HEK293T (cell line): Measurements from ENCODE around the gene SUB1.

Source experiments
- CTCF ChIA-PET: fragments of 350-600 bp; formaldehyde crosslinking; extraction: SDS; loops from one replicate; lab custom pipeline; 2021; ENCODE audit warnings: antibody characterized with exemption, inconsistent platforms; lab: Yijun Ruan, JAX
- POLR2A ChIA-PET: fragments of 350-600 bp; formaldehyde crosslinking; extraction: SDS; loops from one replicate; lab custom pipeline; 2020; ENCODE audit warnings: antibody characterized with exemption, inconsistent platforms; lab: Yijun Ruan, JAX
- DNase-seq: peaks from one replicate; pipeline ENCODE4 v3.0.0; 2012; ENCODE audit warnings: mixed read lengths; ENCODE audit errors: extremely low spot score
- ARNT ChIP-seq: fragments of 450-650 bp; IDR thresholded peaks from 2 replicates; pipeline ENCODE4 v1.6.1; 2017; ENCODE audit warnings: mild to moderate bottlenecking
- BHLHE40 ChIP-seq: fragments of 450-650 bp; IDR thresholded peaks from 2 replicates; pipeline ENCODE4 v1.6.1; 2016; ENCODE audit warnings: mild to moderate bottlenecking, moderate library complexity, borderline replicate concordance
- CTBP1 ChIP-seq: fragments of 450-650 bp; IDR thresholded peaks from 2 replicates; pipeline ENCODE4 v1.6.1; 2016; ENCODE audit warnings: borderline replicate concordance
- ELF4 ChIP-seq: fragments of 450-650 bp; IDR thresholded peaks from 2 replicates; pipeline ENCODE4 v1.6.1; 2017; ENCODE audit warnings: antibody characterized with exemption
- FOXA1 ChIP-seq: fragments of 450-650 bp; IDR thresholded peaks from 2 replicates; pipeline ENCODE4 v1.6.1; 2016; ENCODE audit warnings: mild to moderate bottlenecking
- FOXK2 ChIP-seq: fragments of 450-650 bp; IDR thresholded peaks from 2 replicates; pipeline ENCODE4 v1.6.1; 2016; ENCODE audit warnings: mild to moderate bottlenecking
- FOXM1 ChIP-seq: fragments of 450-650 bp; IDR thresholded peaks from 2 replicates; pipeline ENCODE4 v1.6.1; 2017; ENCODE audit warnings: mild to moderate bottlenecking, borderline replicate concordance
- HDGF ChIP-seq: fragments of 450-650 bp; IDR thresholded peaks from 2 replicates; pipeline ENCODE4 v1.6.1; 2017; ENCODE audit warnings: antibody characterized with exemption, borderline replicate concordance
- L3MBTL2 ChIP-seq: fragments of 450-650 bp; conservative IDR thresholded peaks from 2 replicates; pipeline ENCODE4 v1.6.1; 2016; ENCODE audit warnings: mild to moderate bottlenecking
- LEF1 ChIP-seq: fragments of 450-650 bp; IDR thresholded peaks from 2 replicates; pipeline ENCODE4 v1.6.1; 2017; ENCODE audit warnings: mild to moderate bottlenecking, borderline replicate concordance
- NFRKB ChIP-seq: fragments of 450-650 bp; IDR thresholded peaks from 2 replicates; pipeline ENCODE4 v1.6.1; 2016; ENCODE audit warnings: mild to moderate bottlenecking, moderate library complexity
- PKNOX1 ChIP-seq: fragments of 450-650 bp; IDR thresholded peaks from 2 replicates; pipeline ENCODE4 v1.6.1; 2016
- SP1 ChIP-seq: fragments of 450-650 bp; IDR thresholded peaks from 2 replicates; pipeline ENCODE4 v1.6.1; 2017
- SUZ12 ChIP-seq: fragments of 450-650 bp; IDR thresholded peaks from 2 replicates; pipeline ENCODE4 v1.6.1; 2016; ENCODE audit warnings: mild to moderate bottlenecking
- TARDBP ChIP-seq: fragments of 450-650 bp; IDR thresholded peaks from 2 replicates; pipeline ENCODE4 v1.6.1; 2016
- ZNF384 ChIP-seq: fragments of 450-650 bp; IDR thresholded peaks from 2 replicates; pipeline ENCODE4 v1.6.1; 2016

The SUB1 gene

GRCh38 chr5:32642276-32643002 lies 57.1 kb downstream of the SUB1 start:
- CTCF ChIA-PET = no interaction called here
- no peak for DNase-seq
- POLR2A ChIA-PET = no interaction called here
- TF ChIP-seq BHLHE40 (no peak), FOXK2 (no peak), PKNOX1 (no peak), ELF4 (no peak), ARNT (no peak), TARDBP (no peak), CTBP1 (no peak), FOXM1 (no peak), L3MBTL2 (no peak), LEF1 (no peak), SP1 (no peak), NFRKB (no peak), SUZ12 (no peak), HDGF (no peak), FOXA1 (no peak)

- no peak for DNase-seq
- ChIA-PET CTCF (no interaction called here), POLR2A (no interaction called here)
- no peak for TF ChIP-seq BHLHE40
- TF ChIP-seq NFRKB = no peak
- TF ChIP-seq FOXA1 = no peak
- TF ChIP-seq FOXK2 = no peak
- no peak for TF ChIP-seq TARDBP
- no peak for TF ChIP-seq FOXM1
- no peak for TF ChIP-seq ZNF384
- TF ChIP-seq ARNT = no peak
- TF ChIP-seq PKNOX1 = no peak
- TF ChIP-seq LEF1 = no peak
- TF ChIP-seq SUZ12 = no peak
Measured at GRCh38 chr5:32645246-32645645, 59.9 kb downstream of the SUB1 start.

- CTCF ChIA-PET = no interaction called here
- DNase-seq = no peak
- POLR2A ChIA-PET = no interaction called here
- no peak for TF ChIP-seq FOXK2
- TF ChIP-seq FOXA1 = no peak
- TF ChIP-seq ARNT = no peak
- no peak for TF ChIP-seq TARDBP
- TF ChIP-seq NFRKB = no peak
- TF ChIP-seq FOXM1 = no peak
- TF ChIP-seq LEF1 = no peak
- TF ChIP-seq SUZ12 = no peak
- TF ChIP-seq ZNF384 = no peak
- TF ChIP-seq PKNOX1 = no peak
- TF ChIP-seq SP1 = no peak
- no peak for TF ChIP-seq HDGF
- no peak for TF ChIP-seq BHLHE40
- TF ChIP-seq ELF4 = no peak
- TF ChIP-seq CTBP1 = no peak
- TF ChIP-seq L3MBTL2 = no peak
Measured at GRCh38 chr5:32646061-32646969, 61.0 kb downstream of the SUB1 start.

DNA sequence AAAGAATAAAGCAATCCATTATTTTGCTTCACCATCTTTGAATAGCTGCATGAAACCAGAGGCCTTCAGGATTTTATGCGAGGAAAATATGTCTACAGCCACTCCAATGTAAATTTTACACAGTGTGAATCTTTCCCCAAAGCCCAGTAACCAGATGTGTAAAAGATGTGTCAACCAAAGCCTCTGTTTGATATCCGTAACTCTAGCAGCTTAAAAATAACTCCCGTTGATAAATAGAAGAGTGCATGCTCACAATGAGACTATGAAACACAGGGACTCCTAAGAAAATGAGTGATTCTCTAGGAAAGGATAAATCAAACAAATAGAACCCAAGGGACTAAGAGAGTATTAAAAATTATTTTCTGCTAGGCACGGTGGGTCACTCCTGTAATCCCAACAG lies 65.7 kb downstream of the SUB1 start:
- DNase-seq = no peak
- CTCF ChIA-PET = no interaction called here
- POLR2A ChIA-PET = no interaction called here
- TF ChIP-seq LEF1 (no peak), FOXK2 (no peak), ZNF384 (no peak), L3MBTL2 (no peak), FOXA1 (no peak), ELF4 (no peak), TARDBP (no peak), HDGF (no peak), CTBP1 (no peak)

- TF ChIP-seq SUZ12 (no peak), CTBP1 (no peak), PKNOX1 (no peak), NFRKB (no peak), ELF4 (no peak), FOXA1 (no peak), SP1 (no peak), ZNF384 (no peak)
- DNase-seq = no peak
- ChIA-PET CTCF (no interaction called here), POLR2A (no interaction called here)
Measured at GRCh38 chr5:32651638-32652037, 66.3 kb downstream of the SUB1 start.
